ENCODE results near the gene IQGAP2.

IQGAP2 gene

GRCh38 chr5:76482984-76483383, 79.9 kb downstream of the IQGAP2 start:
- in situ Hi-C loops (cut with HindIII; ENCODE audit: low sequenced_read_pairs): no loop called here
- TF ChIP-seq CTCF (IDR thresholded peaks at IDR 0.05; ENCODE audit: low read depth, low read length, missing control alignments): no peak
- no peak overlapping the region for H3K4me3 ChIP-seq (ENCODE audit: low read depth, low read length)
- no peak for DNase-seq (ENCODE audit: low read depth)

GRCh38 chr5:76483433-76483832, 80.3 kb downstream of the IQGAP2 start:
- in situ Hi-C loops (cut with HindIII; ENCODE audit: low sequenced_read_pairs): no loop called here

GRCh38 chr5:76483881-76484280, 80.8 kb downstream of the IQGAP2 start:
- in situ Hi-C loops (cut with HindIII; ENCODE audit: low sequenced_read_pairs): no loop called here
- DNase-seq (ENCODE audit: low read depth): no peak
- no peak overlapping the region for H3K4me3 ChIP-seq (ENCODE audit: low read depth, low read length)
- TF ChIP-seq CTCF (IDR thresholded peaks at IDR 0.05; ENCODE audit: low read depth, low read length, missing control alignments): no peak

More at GRCh38 chr5:76483433-76483832, 80.3 kb downstream of the IQGAP2 start:
- no peak for TF ChIP-seq CTCF (IDR thresholded peaks at IDR 0.05; ENCODE audit: low read depth, low read length, missing control alignments)
- DNase-seq (ENCODE audit: low read depth): no peak
- no peak overlapping the region for H3K4me3 ChIP-seq (ENCODE audit: low read depth, low read length)

GRCh38 chr5:76485511-76485910, 82.4 kb downstream of the IQGAP2 start:
- no peak for DNase-seq (ENCODE audit: low read depth)
- no peak for TF ChIP-seq CTCF (IDR thresholded peaks at IDR 0.05; ENCODE audit: low read depth, low read length, missing control alignments)
- in situ Hi-C loops (cut with HindIII; ENCODE audit: low sequenced_read_pairs): no loop called here
- H3K4me3 ChIP-seq (ENCODE audit: low read depth, low read length): no peak overlapping the region

GRCh38 chr5:76487386-76487785, 84.3 kb downstream of the IQGAP2 start:
- no peak for TF ChIP-seq CTCF (IDR thresholded peaks at IDR 0.05; ENCODE audit: low read depth, low read length, missing control alignments)
- in situ Hi-C loops (cut with HindIII; ENCODE audit: low sequenced_read_pairs): no loop called here
- DNase-seq (ENCODE audit: low read depth): no peak
- no peak overlapping the region for H3K4me3 ChIP-seq (ENCODE audit: low read depth, low read length)

GRCh38 chr5:76487821-76488220, 84.7 kb downstream of the IQGAP2 start:
- DNase-seq (ENCODE audit: low read depth): no peak
- no peak overlapping the region for H3K4me3 ChIP-seq (ENCODE audit: low read depth, low read length)
- in situ Hi-C loops (cut with HindIII; ENCODE audit: low sequenced_read_pairs): no loop called here

More at GRCh38 chr5:76487821-76488220, 84.7 kb downstream of the IQGAP2 start:
- TF ChIP-seq CTCF (IDR thresholded peaks at IDR 0.05; ENCODE audit: low read depth, low read length, missing control alignments): no peak

Data from astrocyte of the cerebellum (primary cell).